ENCODE data around the gene PRRT1B.

The PRRT1B gene

DNA sequence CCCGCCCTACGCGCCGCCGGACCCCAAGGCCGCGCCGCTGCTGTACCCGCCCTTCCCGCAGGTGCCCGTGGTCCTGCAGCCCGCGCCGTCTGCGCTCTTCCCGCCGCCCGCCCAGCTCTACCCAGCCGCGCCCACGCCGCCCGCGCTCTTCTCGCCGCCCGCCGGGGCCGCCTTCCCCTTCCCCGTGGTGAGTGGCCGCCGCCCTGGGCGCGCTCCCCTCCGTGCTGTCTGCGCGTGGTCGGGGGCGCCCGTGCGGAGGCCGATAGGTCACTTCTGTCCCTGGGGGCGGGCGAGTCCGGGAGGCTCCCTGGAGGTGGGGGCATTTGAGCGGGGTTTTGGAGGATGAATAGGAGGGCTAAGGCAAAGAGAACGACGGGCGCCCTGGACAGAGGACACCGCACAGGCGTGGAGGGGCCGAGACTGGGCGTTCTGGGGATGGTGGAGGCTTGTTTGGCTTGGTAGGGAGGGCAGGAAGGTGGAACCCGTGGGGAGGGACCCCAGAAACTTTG lies 9.6 kb downstream of the PRRT1B start:
- ATAC-seq: no peak
- TF ChIP-seq ESRRG (CRISPR knock-in tag; IDR thresholded peaks at IDR 0.05) (no peak), ZFP3 (CRISPR knock-in tag; IDR thresholded peaks at IDR 0.05) (peak; percentile 81), SNAI2 (CRISPR knock-in tag; IDR thresholded peaks at IDR 0.05) (no peak), ZNF8 (CRISPR knock-in tag; IDR thresholded peaks at IDR 0.05) (no peak)

DNA sequence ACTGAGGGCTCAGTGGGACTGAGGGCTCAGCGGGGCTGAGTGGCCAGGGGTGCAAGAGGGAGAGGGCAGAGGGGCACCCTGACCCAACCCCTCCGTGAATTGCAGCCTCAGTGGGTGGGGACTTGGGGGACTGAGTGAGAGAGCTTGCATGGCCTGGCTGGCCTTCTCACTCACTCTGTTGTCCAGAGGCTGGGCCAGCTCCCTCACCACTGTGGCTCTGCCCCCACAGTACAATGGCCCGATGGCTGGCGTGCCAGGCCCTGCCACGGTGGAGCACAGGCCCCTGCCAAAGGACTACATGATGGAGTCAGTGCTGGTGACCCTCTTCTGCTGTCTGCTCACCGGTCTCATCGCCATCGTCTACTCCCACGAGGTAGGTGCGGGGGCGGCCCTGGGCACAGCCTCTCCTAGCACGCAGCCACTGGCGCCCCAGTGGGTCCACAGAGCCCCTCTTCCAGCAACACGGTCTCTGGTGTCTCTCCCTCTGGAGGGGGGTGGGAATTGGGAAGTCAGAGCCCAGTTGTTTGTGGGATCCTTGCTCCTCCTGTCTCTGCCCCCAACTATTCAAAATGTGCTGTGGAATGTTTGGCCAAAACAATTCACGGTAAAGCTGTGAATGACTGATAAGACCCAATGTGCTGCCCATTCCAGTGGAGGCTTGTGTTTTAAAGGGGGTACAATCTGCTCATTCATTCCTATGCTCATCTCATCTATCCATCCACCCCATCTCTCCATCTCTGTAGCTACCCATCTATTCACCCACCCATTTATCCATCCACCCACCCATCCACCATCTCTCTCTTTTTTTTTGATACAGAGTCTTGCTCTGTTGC lies 10.7 kb downstream of the PRRT1B start:
- ATAC-seq: no peak; the same call in 2 of the 3 replicates
- no peak for TF ChIP-seq ARNTL (CRISPR knock-in tag; IDR thresholded peaks at IDR 0.05; ENCODE audit: borderline replicate concordance, low read depth)
- TF ChIP-seq, protein P1, sequence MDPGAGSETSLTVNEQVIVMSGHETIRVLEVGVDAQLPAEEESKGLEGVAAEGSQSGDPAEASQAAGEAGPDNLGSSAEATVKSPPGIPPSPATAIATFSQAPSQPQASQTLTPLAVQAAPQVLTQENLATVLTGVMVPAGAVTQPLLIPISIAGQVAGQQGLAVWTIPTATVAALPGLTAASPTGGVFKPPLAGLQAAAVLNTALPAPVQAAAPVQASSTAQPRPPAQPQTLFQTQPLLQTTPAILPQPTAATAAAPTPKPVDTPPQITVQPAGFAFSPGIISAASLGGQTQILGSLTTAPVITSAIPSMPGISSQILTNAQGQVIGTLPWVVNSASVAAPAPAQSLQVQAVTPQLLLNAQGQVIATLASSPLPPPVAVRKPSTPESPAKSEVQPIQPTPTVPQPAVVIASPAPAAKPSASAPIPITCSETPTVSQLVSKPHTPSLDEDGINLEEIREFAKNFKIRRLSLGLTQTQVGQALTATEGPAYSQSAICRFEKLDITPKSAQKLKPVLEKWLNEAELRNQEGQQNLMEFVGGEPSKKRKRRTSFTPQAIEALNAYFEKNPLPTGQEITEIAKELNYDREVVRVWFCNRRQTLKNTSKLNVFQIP (CRISPR knock-in tag; IDR thresholded peaks at IDR 0.05; ENCODE audit: borderline replicate concordance, low read depth): no peak
- TF ChIP-seq ZFP3 (CRISPR knock-in tag; IDR thresholded peaks at IDR 0.05): no peak
- no peak for TF ChIP-seq ZC3H10 (CRISPR knock-in tag; IDR thresholded peaks at IDR 0.05)
- TF ChIP-seq ZNF70 (CRISPR knock-in tag; IDR thresholded peaks at IDR 0.05): no peak
- TF ChIP-seq GLIS3 (CRISPR knock-in tag; IDR thresholded peaks at IDR 0.05): no peak
- no peak for TF ChIP-seq TOX (CRISPR knock-in tag; IDR thresholded peaks at IDR 0.05; ENCODE audit: borderline replicate concordance)
- TF ChIP-seq RARB (CRISPR knock-in tag; IDR thresholded peaks at IDR 0.05): no peak
- no peak for TF ChIP-seq ISL1 (CRISPR knock-in tag; IDR thresholded peaks at IDR 0.05)
- TF ChIP-seq PPARA (CRISPR knock-in tag; IDR thresholded peaks at IDR 0.05; ENCODE audit: borderline replicate concordance): no peak

DNA sequence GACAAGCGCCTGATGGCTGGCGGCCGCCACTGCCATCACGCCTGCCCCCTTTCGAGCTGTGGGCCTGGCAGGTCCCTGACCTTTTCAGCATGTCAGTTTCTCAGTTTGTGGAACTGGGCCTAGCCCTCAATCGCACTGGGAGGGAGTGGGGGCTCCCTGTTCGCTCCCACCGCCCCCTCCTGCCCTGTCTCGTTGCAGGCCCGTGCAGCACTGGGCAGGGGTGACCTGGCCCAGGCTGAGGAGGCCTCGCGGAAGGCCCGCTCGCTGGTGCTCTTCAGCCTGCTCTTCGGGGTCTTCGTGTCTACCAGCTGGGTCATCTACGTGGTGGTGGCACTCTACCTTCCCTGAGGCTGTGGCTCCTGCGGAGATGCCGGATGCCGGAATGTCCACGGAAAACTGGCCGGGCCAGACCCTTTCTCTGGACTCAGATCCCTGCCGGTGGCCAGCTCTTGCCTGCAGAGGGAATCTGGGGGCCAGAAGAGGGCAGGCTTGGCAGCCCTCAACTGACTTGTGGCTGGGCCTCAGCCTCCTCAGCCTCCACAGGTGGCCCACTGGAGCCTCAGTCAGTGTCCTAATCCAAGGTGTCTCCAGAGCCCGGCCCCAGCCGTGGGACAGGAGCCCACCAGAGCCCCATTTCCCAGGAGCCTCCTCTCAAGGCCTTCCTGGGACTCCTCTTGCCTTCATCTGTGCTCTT lies 12.7 kb downstream of the PRRT1B start:
- ATAC-seq: no peak
- TF ChIP-seq ZC3H10 (CRISPR knock-in tag; IDR thresholded peaks at IDR 0.05) (no peak), RARB (CRISPR knock-in tag; IDR thresholded peaks at IDR 0.05) (no peak), ZNF70 (CRISPR knock-in tag; IDR thresholded peaks at IDR 0.05) (no peak), ZFP3 (CRISPR knock-in tag; IDR thresholded peaks at IDR 0.05) (no peak), ZFP30 (CRISPR knock-in tag; IDR thresholded peaks at IDR 0.05) (no peak)
- TF ChIP-seq, protein P2, sequence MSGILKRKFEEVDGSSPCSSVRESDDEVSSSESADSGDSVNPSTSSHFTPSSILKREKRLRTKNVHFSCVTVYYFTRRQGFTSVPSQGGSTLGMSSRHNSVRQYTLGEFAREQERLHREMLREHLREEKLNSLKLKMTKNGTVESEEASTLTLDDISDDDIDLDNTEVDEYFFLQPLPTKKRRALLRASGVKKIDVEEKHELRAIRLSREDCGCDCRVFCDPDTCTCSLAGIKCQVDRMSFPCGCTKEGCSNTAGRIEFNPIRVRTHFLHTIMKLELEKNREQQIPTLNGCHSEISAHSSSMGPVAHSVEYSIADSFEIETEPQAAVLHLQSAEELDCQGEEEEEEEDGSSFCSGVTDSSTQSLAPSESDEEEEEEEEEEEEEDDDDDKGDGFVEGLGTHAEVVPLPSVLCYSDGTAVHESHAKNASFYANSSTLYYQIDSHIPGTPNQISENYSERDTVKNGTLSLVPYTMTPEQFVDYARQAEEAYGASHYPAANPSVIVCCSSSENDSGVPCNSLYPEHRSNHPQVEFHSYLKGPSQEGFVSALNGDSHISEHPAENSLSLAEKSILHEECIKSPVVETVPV (CRISPR knock-in tag; IDR thresholded peaks at IDR 0.05): no peak

DNA sequence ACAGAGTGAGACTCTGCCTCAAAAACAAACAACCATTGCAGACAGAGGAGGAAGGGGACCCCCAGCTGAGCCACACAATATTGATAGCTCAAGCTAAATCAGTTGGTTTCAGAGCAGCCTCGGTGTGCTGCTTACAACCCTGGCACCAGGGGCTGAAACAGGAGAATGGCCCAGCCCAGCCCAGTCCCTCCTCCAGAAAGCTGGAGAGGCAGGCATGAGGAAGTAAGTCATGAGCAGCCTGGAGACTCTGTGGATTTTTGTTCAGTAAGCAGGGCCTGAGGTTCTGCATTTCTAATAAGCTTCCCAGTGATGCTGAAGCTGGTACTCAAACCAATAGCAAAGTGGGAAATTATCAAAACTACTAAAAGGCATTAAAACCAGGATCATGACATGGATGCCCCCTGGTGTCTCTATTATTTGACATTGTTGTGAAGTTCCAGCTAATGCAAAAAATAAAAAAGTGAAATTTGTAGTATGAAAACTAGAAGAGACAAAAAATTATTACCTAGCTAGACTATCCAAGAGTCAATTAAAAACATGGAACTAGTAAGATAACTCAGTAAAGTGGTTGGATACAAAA lies 14.2 kb downstream of the PRRT1B start:
- ATAC-seq: no peak

More for the DNA sequence above, 14.2 kb downstream of the PRRT1B start:
- TF ChIP-seq, protein P3, sequence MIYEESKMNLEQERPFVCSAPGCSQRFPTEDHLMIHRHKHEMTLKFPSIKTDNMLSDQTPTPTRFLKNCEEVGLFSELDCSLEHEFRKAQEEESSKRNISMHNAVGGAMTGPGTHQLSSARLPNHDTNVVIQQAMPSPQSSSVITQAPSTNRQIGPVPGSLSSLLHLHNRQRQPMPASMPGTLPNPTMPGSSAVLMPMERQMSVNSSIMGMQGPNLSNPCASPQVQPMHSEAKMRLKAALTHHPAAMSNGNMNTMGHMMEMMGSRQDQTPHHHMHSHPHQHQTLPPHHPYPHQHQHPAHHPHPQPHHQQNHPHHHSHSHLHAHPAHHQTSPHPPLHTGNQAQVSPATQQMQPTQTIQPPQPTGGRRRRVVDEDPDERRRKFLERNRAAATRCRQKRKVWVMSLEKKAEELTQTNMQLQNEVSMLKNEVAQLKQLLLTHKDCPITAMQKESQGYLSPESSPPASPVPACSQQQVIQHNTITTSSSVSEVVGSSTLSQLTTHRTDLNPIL (CRISPR knock-in tag; IDR thresholded peaks at IDR 0.05; ENCODE audit: low read depth): no peak
- TF ChIP-seq ZNF70 (CRISPR knock-in tag; IDR thresholded peaks at IDR 0.05) (no peak), GLIS3 (CRISPR knock-in tag; IDR thresholded peaks at IDR 0.05) (no peak), TOX (CRISPR knock-in tag; IDR thresholded peaks at IDR 0.05; ENCODE audit: borderline replicate concordance) (no peak), ZFP30 (CRISPR knock-in tag; IDR thresholded peaks at IDR 0.05) (no peak), RARB (CRISPR knock-in tag; IDR thresholded peaks at IDR 0.05) (no peak), ESRRG (CRISPR knock-in tag; IDR thresholded peaks at IDR 0.05) (no peak), ZNF565 (CRISPR knock-in tag; conservative IDR thresholded peaks at IDR 0.05; ENCODE audit: low read depth) (no peak), PPARA (CRISPR knock-in tag; IDR thresholded peaks at IDR 0.05; ENCODE audit: borderline replicate concordance) (no peak), ZFP3 (CRISPR knock-in tag; IDR thresholded peaks at IDR 0.05) (no peak), SNAI2 (CRISPR knock-in tag; IDR thresholded peaks at IDR 0.05) (no peak), BACH2 (CRISPR knock-in tag; IDR thresholded peaks at IDR 0.05; ENCODE audit: borderline replicate concordance) (no peak), ZNF8 (CRISPR knock-in tag; IDR thresholded peaks at IDR 0.05) (no peak)
- TF ChIP-seq, protein P2 (CRISPR knock-in tag; IDR thresholded peaks at IDR 0.05): no peak
- TF ChIP-seq, protein P4, sequence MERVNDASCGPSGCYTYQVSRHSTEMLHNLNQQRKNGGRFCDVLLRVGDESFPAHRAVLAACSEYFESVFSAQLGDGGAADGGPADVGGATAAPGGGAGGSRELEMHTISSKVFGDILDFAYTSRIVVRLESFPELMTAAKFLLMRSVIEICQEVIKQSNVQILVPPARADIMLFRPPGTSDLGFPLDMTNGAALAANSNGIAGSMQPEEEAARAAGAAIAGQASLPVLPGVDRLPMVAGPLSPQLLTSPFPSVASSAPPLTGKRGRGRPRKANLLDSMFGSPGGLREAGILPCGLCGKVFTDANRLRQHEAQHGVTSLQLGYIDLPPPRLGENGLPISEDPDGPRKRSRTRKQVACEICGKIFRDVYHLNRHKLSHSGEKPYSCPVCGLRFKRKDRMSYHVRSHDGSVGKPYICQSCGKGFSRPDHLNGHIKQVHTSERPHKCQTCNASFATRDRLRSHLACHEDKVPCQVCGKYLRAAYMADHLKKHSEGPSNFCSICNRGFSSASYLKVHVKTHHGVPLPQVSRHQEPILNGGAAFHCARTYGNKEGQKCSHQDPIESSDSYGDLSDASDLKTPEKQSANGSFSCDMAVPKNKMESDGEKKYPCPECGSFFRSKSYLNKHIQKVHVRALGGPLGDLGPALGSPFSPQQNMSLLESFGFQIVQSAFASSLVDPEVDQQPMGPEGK (CRISPR knock-in tag; IDR thresholded peaks at IDR 0.05; ENCODE audit: borderline replicate concordance): no peak
